DND-41 (cell line): ENCODE results near the gene ZNF644.

Experiments
- ATAC-seq: fragments of 200-7000 bp; cut with Tn5 transposase; 3 replicates; pipeline ENCODE4 v1.9.1; 2021; ENCODE audit warnings: low read depth; ENCODE audit not compliant: insufficient read depth
- DNase-seq: peaks from one replicate; pipeline ENCODE4 v3.0.0-alpha.2; 2020
- H2AFZ ChIP-seq: 2 replicates; pipeline ENCODE4 v1.6.0; 2012; ENCODE audit warnings: low read depth, low read length
- H3K27ac ChIP-seq: 2 replicates; pipeline ENCODE4 v1.5.1; 2012; ENCODE audit warnings: low read length, inconsistent platforms
- H3K27me3 ChIP-seq: fragments of 200-600 bp; sonication (generic); 2 replicates; pipeline ENCODE4 v1.6.0; 2012; ENCODE audit warnings: low read length, mild to moderate bottlenecking, inconsistent platforms; ENCODE audit not compliant: insufficient read depth, poor library complexity
- H3K36me3 ChIP-seq: 2 replicates; pipeline ENCODE4 v1.5.1; 2012; ENCODE audit warnings: low read length, inconsistent platforms; ENCODE audit not compliant: insufficient read depth
- H3K4me1 ChIP-seq: 2 replicates; pipeline ENCODE4 v1.5.1; 2012; ENCODE audit warnings: mild to moderate bottlenecking, low read length; ENCODE audit not compliant: insufficient read depth
- H3K4me2 ChIP-seq: 2 replicates; pipeline ENCODE4 v1.6.0; 2012; ENCODE audit warnings: mild to moderate bottlenecking, moderate library complexity, low read length, inconsistent platforms; ENCODE audit not compliant: insufficient read depth
- H3K4me3 ChIP-seq, 2 experiments: fragments of 200-600 bp in 1 of 2; shearing (Covaris generic) in 1 of 2; 2 replicates each; pipeline ENCODE4 v1.5.1; 2012 to 2016; ENCODE audit warnings: inconsistent platforms in 2 of 2, low read length in 2 of 2, mild to moderate bottlenecking in 2 of 2, low read depth in 1 of 2, moderate library complexity in 1 of 2
- H3K79me2 ChIP-seq: 2 replicates; pipeline ENCODE4 v1.6.0; 2012; ENCODE audit warnings: low read length, inconsistent platforms; ENCODE audit not compliant: insufficient read depth
- H3K9ac ChIP-seq: 2 replicates; pipeline ENCODE4 v1.6.0; 2012; ENCODE audit warnings: low read depth, mild to moderate bottlenecking, inconsistent platforms, low read length, moderate library complexity
- H3K9me3 ChIP-seq: 2 replicates; pipeline ENCODE4 v1.5.1; 2012; ENCODE audit warnings: low read length, moderate library complexity, mild to moderate bottlenecking, inconsistent platforms; ENCODE audit not compliant: insufficient read depth, severe bottlenecking
- H4K20me1 ChIP-seq: 2 replicates; pipeline ENCODE4 v1.6.0; 2012; ENCODE audit warnings: low read length; ENCODE audit not compliant: insufficient read depth
- EZH2 ChIP-seq: IDR thresholded peaks from 3 replicates; pipeline ENCODE4 v1.6.1; 2012; ENCODE audit warnings: borderline replicate concordance, low read depth, mild to moderate bottlenecking, moderate library complexity, low read length, inconsistent platforms; ENCODE audit not compliant: severe bottlenecking
- TF ChIP-seq, protein P1 (sequence below): IDR thresholded peaks from 2 replicates; pipeline ENCODE4 v1.5.1; 2012; ENCODE audit warnings: borderline replicate concordance, low read length, moderate library complexity, mild to moderate bottlenecking; ENCODE audit not compliant: poor library complexity, severe bottlenecking; ENCODE audit errors: extremely low read depth

The ZNF644 gene

GRCh38 chr1:90925928-90926869 lies 95.6 kb downstream of the ZNF644 start:
- H3K9ac ChIP-seq, result no peak overlapping the region
- H3K4me2 ChIP-seq, result no peak overlapping the region
- H3K4me3 ChIP-seq, result no peak overlapping the region
- peaks cover 21% of the 10 kb centered on the region for H3K36me3 ChIP-seq
- H3K79me2 ChIP-seq, result peaks cover 98% of the 10 kb centered on the region
- no peak overlapping the region for H2AFZ ChIP-seq
- DNase-seq, result no peak
- H3K4me1 ChIP-seq, result peaks cover 48% of the 10 kb centered on the region
- no peaks in the 10 kb centered on the region for H3K9me3 ChIP-seq
- TF ChIP-seq, protein P1, sequence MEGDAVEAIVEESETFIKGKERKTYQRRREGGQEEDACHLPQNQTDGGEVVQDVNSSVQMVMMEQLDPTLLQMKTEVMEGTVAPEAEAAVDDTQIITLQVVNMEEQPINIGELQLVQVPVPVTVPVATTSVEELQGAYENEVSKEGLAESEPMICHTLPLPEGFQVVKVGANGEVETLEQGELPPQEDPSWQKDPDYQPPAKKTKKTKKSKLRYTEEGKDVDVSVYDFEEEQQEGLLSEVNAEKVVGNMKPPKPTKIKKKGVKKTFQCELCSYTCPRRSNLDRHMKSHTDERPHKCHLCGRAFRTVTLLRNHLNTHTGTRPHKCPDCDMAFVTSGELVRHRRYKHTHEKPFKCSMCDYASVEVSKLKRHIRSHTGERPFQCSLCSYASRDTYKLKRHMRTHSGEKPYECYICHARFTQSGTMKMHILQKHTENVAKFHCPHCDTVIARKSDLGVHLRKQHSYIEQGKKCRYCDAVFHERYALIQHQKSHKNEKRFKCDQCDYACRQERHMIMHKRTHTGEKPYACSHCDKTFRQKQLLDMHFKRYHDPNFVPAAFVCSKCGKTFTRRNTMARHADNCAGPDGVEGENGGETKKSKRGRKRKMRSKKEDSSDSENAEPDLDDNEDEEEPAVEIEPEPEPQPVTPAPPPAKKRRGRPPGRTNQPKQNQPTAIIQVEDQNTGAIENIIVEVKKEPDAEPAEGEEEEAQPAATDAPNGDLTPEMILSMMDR, result no peak
- TF ChIP-seq EZH2, result no peak
- H3K27me3 ChIP-seq, result no peaks in the 10 kb centered on the region
- no peak overlapping the region for H3K27ac ChIP-seq
- H4K20me1 ChIP-seq, result peaks cover 33% of the 10 kb centered on the region; the same call in 1 of the 2 replicates
- peak; percentile 75 for ATAC-seq

- TF ChIP-seq EZH2, result no peak
- TF ChIP-seq, protein P1, result no peak
- peaks cover 12% of the 10 kb centered on the region for H3K36me3 ChIP-seq
- H3K4me1 ChIP-seq, result peaks cover 60% of the 10 kb centered on the region
- H4K20me1 ChIP-seq, result peaks cover 33% of the 10 kb centered on the region; the same call in 1 of the 2 replicates
- DNase-seq (no peak), ATAC-seq (no peak)
- H2AFZ ChIP-seq, result no peak overlapping the region
- H3K9me3 ChIP-seq, result no peaks in the 10 kb centered on the region
- no peak overlapping the region for H3K4me3 ChIP-seq
- H3K79me2 ChIP-seq, result peaks cover 98% of the 10 kb centered on the region
- H3K9ac ChIP-seq, result no peak overlapping the region
- no peak overlapping the region for H3K4me2 ChIP-seq
- no peaks in the 10 kb centered on the region for H3K27me3 ChIP-seq
- H3K27ac ChIP-seq, result no peak overlapping the region
These were observed 96.9 kb downstream of the ZNF644 start for GRCh38 chr1:90924982-90925381.

- no peaks in the 10 kb centered on the region for H3K27me3 ChIP-seq
- H3K4me3 ChIP-seq, result no peak overlapping the region
- H3K4me1 ChIP-seq, result peaks cover 71% of the 10 kb centered on the region
- H4K20me1 ChIP-seq, result peaks cover 38% of the 10 kb centered on the region; the same call in 1 of the 2 replicates
- DNase-seq (no peak), ATAC-seq (no peak)
- H3K9me3 ChIP-seq, result no peaks in the 10 kb centered on the region
- peaks cover 99% of the 10 kb centered on the region for H3K79me2 ChIP-seq
- TF ChIP-seq, protein P1, result no peak
- TF ChIP-seq EZH2, result no peak
- no peak overlapping the region for H3K4me2 ChIP-seq
- H3K9ac ChIP-seq, result no peak overlapping the region
- H3K27ac ChIP-seq, result no peak overlapping the region; the same call in 1 of the 2 replicates
- no peak overlapping the region for H2AFZ ChIP-seq
- peaks cover 7% of the 10 kb centered on the region; the same call in 1 of the 2 replicates for H3K36me3 ChIP-seq
These were observed 98.8 kb downstream of the ZNF644 start for GRCh38 chr1:90922996-90923395.
